OCI-LY3 (cell line): ENCODE data around the gene AOC1.

Source experiments
- EZH2phosphoT487 ChIP-seq: fragments of 200-600 bp; shearing (Covaris generic); IDR thresholded peaks from 2 replicates; pipeline ENCODE4 v1.6.1; 2018; ENCODE audit warnings: antibody characterized with exemption, mixed run types, low read depth
- TF ChIP-seq, protein P1 (sequence below): fragments of 200-600, 300-600 bp; sonication (generic); IDR thresholded peaks from 2 replicates; pipeline ENCODE4 v1.5.1; 2014; ENCODE audit warnings: antibody characterized with exemption, low read length, low read depth

DNA sequence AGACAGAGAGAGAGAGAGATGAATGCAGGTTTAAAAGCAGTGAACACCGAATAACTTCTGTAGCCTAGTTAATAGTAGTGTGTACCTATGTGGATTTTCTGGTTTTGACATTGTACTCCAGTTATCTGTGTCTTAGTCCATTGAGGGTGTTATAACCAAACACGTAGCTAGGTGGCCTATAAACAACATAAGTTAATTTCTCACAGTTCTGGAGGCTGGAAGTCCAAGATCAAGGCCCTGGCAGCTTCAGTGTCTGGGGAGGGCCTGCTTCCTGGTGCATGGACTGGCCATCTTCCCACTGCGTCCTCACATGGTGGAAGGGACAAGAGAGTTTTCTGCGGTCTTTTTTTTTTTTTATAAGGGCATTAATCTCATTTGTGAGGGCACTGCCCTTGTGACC is 23.5 kb downstream of the AOC1 start:
- TF ChIP-seq, protein P1, sequence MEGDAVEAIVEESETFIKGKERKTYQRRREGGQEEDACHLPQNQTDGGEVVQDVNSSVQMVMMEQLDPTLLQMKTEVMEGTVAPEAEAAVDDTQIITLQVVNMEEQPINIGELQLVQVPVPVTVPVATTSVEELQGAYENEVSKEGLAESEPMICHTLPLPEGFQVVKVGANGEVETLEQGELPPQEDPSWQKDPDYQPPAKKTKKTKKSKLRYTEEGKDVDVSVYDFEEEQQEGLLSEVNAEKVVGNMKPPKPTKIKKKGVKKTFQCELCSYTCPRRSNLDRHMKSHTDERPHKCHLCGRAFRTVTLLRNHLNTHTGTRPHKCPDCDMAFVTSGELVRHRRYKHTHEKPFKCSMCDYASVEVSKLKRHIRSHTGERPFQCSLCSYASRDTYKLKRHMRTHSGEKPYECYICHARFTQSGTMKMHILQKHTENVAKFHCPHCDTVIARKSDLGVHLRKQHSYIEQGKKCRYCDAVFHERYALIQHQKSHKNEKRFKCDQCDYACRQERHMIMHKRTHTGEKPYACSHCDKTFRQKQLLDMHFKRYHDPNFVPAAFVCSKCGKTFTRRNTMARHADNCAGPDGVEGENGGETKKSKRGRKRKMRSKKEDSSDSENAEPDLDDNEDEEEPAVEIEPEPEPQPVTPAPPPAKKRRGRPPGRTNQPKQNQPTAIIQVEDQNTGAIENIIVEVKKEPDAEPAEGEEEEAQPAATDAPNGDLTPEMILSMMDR = peak; percentile 43
- no peak for TF ChIP-seq EZH2phosphoT487
